ENCODE measurements around the gene MRPL57. TPM values are rescaled to one million over a fixed set of nuclear protein-coding genes. Genes with fewer than 3 reads are reported as not detected.
"Not testable (repeated sequence)": the region's sequence is repeated elsewhere in the genome, so short reads cannot be mapped to it uniquely, and the experiment has no call there.

Gene MRPL57
- total RNA-seq, 1 donor from 2014 or later: 14.6 TPM

- not testable (repeated sequence) for DNase-seq (ENCODE audit: low read depth)
Observed at GRCh38 chr13:21194756-21195155, 18.3 kb downstream of the MRPL57 start.

GRCh38 chr13:21197606-21198225 is 21.3 kb downstream of the MRPL57 start:
- not testable (repeated sequence) for DNase-seq (ENCODE audit: low read depth)

- not testable (repeated sequence) for DNase-seq (ENCODE audit: low read depth)
Observed at GRCh38 chr13:21198391-21198790, 21.9 kb downstream of the MRPL57 start.

GRCh38 chr13:21201456-21202190 is 25.2 kb downstream of the MRPL57 start:
- DNase-seq (ENCODE audit: low read depth): not testable (repeated sequence)

- no peak for DNase-seq (ENCODE audit: low read depth)
Observed at GRCh38 chr13:21202767-21203531, 26.5 kb downstream of the MRPL57 start.

GRCh38 chr13:21208652-21209154 is 32.2 kb downstream of the MRPL57 start:
- DNase-seq (ENCODE audit: low read depth): no peak

- DNase-seq (ENCODE audit: low read depth): no peak
Observed at GRCh38 chr13:21212138-21212775, 35.8 kb downstream of the MRPL57 start.

- DNase-seq (ENCODE audit: low read depth): not testable (repeated sequence)
Observed at GRCh38 chr13:21215419-21215818, 39.0 kb downstream of the MRPL57 start.

- DNase-seq (ENCODE audit: low read depth): no peak
Observed at GRCh38 chr13:21216332-21216731, 39.9 kb downstream of the MRPL57 start.

- no peak for DNase-seq (ENCODE audit: low read depth)
Observed at GRCh38 chr13:21218351-21219035, 42.0 kb downstream of the MRPL57 start.

- DNase-seq (ENCODE audit: low read depth): no peak
Observed at GRCh38 chr13:21219036-21219381, 42.6 kb downstream of the MRPL57 start.

GRCh38 chr13:21219716-21220115 is 43.3 kb downstream of the MRPL57 start:
- DNase-seq (ENCODE audit: low read depth): not testable (repeated sequence)

GRCh38 chr13:21221268-21221667 is 44.8 kb downstream of the MRPL57 start:
- no peak for DNase-seq (ENCODE audit: low read depth)

GRCh38 chr13:21225082-21225481 is 48.6 kb downstream of the MRPL57 start:
- no peak for DNase-seq (ENCODE audit: low read depth)

GRCh38 chr13:21225841-21226581 is 49.6 kb downstream of the MRPL57 start:
- no peak for DNase-seq (ENCODE audit: low read depth)

- no peak for DNase-seq (ENCODE audit: low read depth)
Observed at GRCh38 chr13:21227917-21228316, 51.5 kb downstream of the MRPL57 start.

All from renal cortical epithelial cell (primary cell).